ENCODE data around the gene C1orf50.
A peak's percentile ranks its signal among the peaks of the same experiment; 100 is the strongest.
"Not testable (repeated sequence)": the region's sequence is repeated elsewhere in the genome, so short reads cannot be mapped to it uniquely, and the experiment has no call there.

C1orf50 gene

GRCh38 chr1:42806171-42806570 is 39.1 kb downstream of the C1orf50 start:
- no peak for DNase-seq

DNA sequence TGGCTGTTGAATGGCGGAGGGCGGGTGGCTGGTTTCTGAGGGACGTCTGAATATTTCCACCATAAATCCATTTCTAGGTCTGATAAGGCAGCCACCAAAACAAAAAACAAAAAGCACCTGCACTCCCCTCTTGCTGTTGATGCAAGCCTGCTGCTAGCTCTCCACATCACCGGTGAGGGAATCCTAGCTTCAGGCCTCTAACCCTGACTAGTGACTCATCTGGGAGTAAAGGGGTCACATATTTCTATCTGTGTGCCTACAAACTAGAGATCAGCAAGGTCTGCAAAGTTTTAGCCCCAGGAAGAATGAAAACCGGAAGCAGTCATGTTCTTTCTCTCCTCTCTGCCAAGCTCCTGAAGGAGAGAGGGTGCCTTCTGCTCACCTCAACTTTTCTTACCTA is 39.5 kb downstream of the C1orf50 start:
- no peak for DNase-seq

DNA sequence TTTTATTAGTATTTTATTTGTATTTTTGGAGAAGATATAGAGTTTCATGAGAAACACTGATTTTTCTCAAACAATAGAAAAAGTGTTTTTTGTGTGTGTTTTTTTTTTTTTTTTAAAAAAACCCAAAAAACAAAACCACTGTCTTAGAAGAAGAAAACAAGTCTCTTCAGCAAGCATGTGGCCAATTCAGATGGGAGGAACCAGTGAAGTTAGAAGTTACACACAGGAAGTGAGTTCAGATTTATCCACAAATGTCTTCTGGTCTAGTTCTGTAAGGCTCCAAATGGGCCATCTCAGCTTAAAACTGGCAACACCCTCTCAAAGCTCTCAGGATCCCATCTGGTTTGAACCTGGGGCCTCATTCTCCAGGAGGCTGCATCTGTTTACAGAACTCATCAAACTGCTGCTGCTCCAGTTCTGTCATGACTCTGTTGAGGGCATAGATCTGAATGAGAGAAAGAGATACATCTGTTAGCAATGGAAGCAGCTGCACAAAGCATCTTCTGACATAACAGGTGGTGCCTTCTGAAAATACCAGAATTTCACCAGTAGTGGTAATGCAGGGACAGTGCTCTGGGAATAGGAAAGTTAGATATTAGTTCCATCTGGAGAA is 40.1 kb downstream of the C1orf50 start:
- DNase-seq: no peak

GRCh38 chr1:42814815-42815214 is 47.8 kb downstream of the C1orf50 start:
- DNase-seq: not testable (repeated sequence)

- no peak for DNase-seq
Measured at GRCh38 chr1:42815941-42816584, 49.0 kb downstream of the C1orf50 start.

DNA sequence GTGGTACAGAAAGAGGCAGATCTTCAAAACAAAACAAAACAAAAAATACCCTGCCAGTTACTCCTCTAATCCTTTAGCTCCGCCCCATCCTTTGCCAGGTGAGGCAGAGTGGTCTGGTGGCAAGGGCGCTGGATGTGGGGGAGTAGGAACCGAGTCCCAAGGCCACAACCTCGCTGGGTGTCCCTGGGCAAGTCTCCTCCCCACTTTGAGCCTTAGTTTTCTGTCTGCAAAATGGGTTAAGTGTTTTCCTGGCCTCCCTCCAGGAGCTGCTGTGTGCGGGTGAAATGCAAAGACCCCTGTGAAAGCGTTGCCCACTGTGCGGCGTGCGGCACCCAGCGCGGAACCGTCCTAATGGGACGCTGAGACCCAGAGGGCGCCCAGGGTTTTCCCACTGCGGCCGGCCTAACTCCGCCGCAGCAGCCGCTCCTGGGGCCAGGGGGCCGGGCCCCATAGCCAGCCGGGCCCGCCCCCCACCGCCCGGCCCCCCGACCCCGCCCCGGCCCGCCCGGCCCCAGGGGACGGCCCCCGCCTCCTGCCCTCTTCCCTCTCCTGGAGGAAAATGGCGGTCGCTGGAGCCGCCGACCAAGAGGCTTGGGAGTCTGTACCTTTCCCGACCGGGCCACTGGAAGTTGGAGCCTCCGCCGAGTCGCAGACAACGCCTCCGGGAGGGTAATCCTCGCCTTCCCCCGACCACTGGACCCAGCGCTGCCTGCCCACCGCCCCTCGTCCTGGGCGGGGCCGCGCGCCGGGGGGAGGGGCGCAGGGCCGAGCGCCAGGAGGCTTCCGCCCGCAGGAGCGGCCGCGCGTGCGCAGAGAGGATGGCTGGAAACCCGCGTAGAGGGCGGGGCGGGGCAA is 49.8 kb downstream of the C1orf50 start, which contains the start of the genes ERMAP and SVBP:
Gene ERMAP (plus strand): TSS at position 538 of the 855 bp plus-strand sequence. CDS start 13,327 bp downstream, outside the sequence.
Gene SVBP (minus strand): TSS at position 813 of the 855 bp plus-strand sequence. CDS start 853 bp downstream, outside the sequence.
- DNase-seq: peak; percentile 85

DNA sequence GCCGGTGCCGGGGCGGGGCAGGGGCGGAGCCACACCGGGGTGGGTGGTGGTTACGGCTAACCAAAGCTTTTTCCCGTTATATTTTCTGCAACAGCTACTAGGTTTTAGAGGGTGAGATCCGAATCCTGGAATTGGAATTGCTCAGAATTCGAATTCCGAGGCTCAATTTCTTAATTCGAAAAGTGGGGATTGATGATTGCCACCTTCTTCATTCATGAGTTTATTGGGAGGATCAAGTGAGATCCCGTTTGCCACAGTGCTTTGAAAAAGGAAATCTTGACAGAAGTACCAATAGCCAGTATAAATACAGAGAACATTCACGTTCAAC is 50.4 kb downstream of the C1orf50 start:
- no peak for DNase-seq

GRCh38 chr1:42817976-42818375 is 50.9 kb downstream of the C1orf50 start:
- no peak for DNase-seq

GRCh38 chr1:42820813-42821212 is 53.8 kb downstream of the C1orf50 start:
- no peak for DNase-seq

DNA sequence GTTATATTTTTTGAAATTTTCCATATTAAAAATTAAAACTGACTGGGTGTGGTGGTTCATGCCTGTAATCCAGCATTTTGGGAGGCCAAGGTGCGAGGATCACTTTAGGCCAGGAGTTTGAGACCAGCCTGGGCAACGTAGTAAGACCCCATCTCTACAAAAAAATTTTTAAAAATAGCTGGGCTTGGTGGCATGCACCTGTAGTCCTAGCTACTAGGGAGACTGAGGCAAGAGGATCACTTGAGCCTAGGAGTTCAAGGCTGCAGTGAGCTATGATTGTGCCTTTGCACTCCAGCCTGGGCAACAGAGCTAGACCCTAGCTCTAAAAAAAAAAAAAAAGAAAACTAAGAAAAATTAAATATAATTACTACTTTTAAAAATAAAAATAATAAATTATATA is 54.6 kb downstream of the C1orf50 start:
- no peak for DNase-seq

- peak; percentile 31 for DNase-seq
Measured at GRCh38 chr1:42822800-42823392, 55.8 kb downstream of the C1orf50 start.

DNA sequence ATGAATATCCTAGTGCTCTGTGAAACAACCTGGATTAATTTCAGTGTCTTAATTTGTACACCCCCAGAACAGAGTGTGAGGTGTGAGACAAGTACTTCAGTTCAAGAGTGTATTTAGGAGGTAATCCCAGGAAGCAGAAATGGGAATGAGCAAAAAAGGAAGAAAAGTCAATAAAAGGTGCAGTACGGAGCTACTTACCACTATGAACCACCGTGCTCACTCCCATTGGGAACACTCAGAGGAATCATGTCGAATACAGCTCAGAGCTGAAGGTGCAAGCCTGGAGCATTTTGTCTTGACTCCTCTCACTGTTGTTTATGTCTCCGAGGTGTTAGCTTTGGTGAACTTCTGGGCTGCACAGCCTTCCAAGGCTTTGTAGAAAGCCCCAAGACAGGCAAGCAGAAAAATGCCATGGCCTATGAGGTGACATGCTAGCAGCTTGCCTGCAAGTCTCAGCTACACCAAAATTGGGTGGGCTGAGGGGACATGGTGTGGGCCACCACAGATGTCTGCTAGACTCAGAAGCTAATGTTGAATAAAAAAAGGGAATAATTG is 57.5 kb downstream of the C1orf50 start:
- no peak for DNase-seq

GRCh38 chr1:42825036-42825851 is 58.2 kb downstream of the C1orf50 start:
- no peak for DNase-seq
